Dendritic cell treated with granulocyte-macrophage colony-stimulating factor and Interleukin-4, amounts not matched to agents 40 ng/mL and 50 ng/mL, for 4 days (primary cell): ENCODE results near the gene CCDC102A.

Experiments
- H3K27ac Mint-ChIP-seq: one replicate; pipeline ENCODE4 v1.8.0; 2022; ENCODE audit warnings: mild to moderate bottlenecking, mixed read lengths
- H3K27me3 Mint-ChIP-seq: one replicate; pipeline ENCODE4 v1.8.0; 2022; ENCODE audit warnings: mild to moderate bottlenecking, mixed read lengths
- H3K36me3 Mint-ChIP-seq: one replicate; pipeline ENCODE4 v1.8.0; 2022; ENCODE audit warnings: low read depth, mixed read lengths
- H3K4me1 Mint-ChIP-seq: one replicate; pipeline ENCODE4 v1.8.0; 2022; ENCODE audit warnings: low read depth, mixed read lengths
- H3K4me3 Mint-ChIP-seq: one replicate; pipeline ENCODE4 v1.8.0; 2022; ENCODE audit warnings: mild to moderate bottlenecking, moderate library complexity, mixed read lengths
- H3K9me3 Mint-ChIP-seq: one replicate; pipeline ENCODE4 v1.8.0; 2022; ENCODE audit warnings: mixed read lengths
- intact Hi-C: fragments of 100-400 bp; cut with micrococcal nuclease; formaldehyde crosslinking; loops from one replicate; pipeline ENCODE4 v1.15.0; 2022

Gene CCDC102A

DNA sequence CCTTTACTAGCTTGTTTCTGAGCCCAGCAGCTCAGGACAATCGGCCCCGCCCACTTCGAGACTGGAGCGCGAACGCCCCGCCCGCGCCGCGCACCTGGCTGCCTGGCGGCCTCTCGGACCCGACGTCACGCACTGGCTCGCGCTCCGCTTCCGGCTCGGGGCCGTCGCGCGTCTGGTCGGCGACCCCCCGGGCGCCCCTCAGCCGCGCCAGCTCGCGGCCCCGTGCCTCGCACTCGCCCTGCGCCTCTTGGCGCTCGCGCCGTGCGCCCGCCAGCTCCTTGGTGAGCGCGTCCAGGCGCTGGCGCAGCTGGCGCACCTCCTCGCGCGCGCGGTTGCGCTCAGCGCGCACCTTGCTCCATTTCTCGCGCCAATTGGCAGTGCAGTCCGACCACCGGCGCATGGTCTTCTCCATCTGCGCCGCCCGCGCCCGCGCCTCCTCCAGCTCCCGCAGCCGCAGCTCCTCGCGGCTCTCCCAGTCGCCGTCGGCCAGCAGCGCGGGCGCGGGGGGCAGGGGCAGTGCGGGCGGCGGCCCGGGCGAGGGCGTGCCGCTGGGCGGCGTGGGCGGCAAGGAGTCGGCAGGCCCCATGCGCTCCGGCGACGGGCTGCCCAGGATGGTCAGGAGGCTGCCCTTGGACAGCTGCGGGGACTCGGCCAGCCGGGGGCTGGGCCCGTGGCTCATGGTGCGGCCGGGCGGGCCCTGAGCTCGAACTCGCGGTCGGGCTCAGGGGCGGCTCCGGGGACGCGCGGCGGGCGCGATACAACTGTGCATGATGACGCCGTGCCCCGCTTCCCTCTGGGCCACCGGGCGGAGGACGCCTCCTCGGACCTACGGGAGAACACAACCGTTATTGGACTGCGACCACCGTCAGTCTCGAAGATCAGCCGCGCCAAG is 7.6 kb downstream of the CCDC102A start:
- intact Hi-C loops, result no loop called here
- Mint-ChIP-seq H3K9me3 (no peaks in the 10 kb centered on the region), H3K4me1 (peaks cover 58% of the 10 kb centered on the region), H3K27me3 (peaks cover 87% of the 10 kb centered on the region), H3K4me3 (no peak overlapping the region), H3K36me3 (no peaks in the 10 kb centered on the region), H3K27ac (no peak overlapping the region)

DNA sequence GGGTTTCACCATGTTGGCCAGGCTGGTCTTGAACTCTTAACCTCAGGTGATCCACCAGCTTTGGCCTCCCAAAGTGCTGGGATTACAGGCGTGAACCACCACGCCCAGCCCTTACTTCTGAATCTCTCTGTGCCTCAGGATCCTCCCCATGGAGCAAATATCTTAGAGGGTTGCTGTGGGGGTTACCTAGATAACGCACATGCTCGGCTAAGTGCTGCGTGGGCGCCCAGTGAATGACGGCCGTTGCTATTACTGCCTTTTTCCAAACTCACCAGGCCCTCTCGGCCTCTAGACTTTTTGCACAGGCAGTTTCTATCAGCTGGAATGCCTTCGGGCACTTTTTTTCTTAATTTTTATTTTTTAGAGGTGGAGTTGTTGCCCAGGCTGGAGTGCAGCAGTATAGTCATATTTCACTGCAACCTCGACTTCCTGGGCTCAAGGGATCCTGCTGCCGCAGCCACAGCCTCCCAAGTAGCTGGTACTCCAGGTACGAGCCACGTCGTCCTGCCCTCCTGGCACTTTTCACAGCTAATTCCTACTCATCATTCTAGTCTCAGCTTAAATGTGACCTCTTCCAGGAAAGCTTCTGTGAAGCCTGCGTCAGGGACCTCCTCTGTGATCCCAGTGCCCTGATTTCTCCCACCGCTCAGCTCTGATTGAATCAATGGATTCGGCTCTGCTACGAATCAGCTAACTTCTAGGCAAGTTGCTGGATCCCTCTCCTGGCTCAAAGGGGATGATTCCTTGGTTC is 8.6 kb downstream of the CCDC102A start:
- Mint-ChIP-seq H3K4me3 (no peak overlapping the region), H3K36me3 (no peaks in the 10 kb centered on the region), H3K4me1 (peaks cover 58% of the 10 kb centered on the region), H3K27ac (no peak overlapping the region), H3K9me3 (no peaks in the 10 kb centered on the region), H3K27me3 (peaks cover 87% of the 10 kb centered on the region)
- intact Hi-C loops, result no loop called here

DNA sequence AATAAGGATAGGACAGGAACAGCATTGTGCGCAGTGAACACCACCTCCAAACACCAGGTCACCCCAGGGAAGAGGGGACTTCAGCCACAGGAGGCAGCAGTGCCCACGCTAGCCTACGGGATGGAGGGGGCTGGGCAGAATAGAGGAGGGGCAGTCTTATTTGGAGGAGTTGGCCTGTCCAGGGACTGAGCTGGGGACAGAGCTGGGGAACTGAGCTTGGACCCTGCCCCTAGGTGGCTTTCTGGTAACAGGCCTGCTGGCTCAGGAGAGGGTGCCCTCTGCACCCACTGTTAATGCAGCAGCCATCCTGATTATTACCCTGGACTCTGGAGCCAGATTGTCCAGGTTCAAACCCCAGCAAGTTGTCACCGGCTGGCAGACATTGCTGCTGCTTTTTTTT is 9.3 kb downstream of the CCDC102A start:
- Mint-ChIP-seq H3K27me3 (peaks cover 87% of the 10 kb centered on the region), H3K27ac (no peak overlapping the region), H3K9me3 (no peaks in the 10 kb centered on the region), H3K36me3 (no peaks in the 10 kb centered on the region), H3K4me1 (peaks cover 61% of the 10 kb centered on the region), H3K4me3 (no peak overlapping the region)
- intact Hi-C loops, result no loop called here

DNA sequence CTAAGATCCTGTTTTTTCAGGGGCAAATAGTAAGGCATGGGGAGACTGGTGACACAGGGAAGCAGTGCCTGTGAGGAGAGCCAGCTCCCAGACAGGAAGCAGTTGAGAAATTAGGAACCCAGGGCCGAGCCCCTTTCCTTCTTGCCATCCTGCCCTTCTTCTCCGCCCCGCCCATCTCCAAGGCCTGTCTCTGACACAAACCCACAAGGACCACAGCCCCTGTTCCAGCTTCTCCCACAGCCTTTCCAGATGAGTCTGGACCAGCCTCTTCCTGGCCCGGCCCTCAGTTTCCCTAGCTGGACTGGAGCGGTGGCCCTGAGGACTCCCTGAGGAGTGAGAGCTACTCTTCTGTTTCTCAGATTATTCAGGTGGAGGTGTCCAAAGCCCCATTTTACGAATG is 9.9 kb downstream of the CCDC102A start:
- H3K9me3 Mint-ChIP-seq, result no peaks in the 10 kb centered on the region

DNA sequence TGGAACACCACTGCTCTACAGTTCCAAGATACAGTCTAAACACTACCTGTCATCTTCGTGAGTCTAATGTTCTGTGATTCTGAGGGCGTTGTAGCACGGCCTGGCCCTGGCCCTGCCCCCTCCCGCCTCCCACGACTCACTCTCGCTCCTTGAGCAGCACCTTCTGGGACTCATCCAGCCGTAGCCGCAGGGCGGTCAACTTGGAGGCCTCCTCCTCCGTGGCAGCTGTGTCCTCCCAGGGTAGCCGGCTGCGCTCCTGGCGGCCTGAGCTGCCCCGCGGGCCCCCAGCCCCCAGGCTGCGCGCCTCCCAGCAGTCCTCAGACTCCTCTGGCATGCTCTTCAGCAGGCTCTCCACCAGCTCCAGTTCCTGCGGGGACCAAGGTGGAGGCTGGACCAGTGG is 10.6 kb downstream of the CCDC102A start:
- intact Hi-C loops, result no loop called here
- H3K27me3 Mint-ChIP-seq, result peaks cover 87% of the 10 kb centered on the region
- H3K36me3 Mint-ChIP-seq, result no peaks in the 10 kb centered on the region
- peaks cover 49% of the 10 kb centered on the region for H3K4me1 Mint-ChIP-seq
- H3K9me3 Mint-ChIP-seq, result no peaks in the 10 kb centered on the region
- H3K4me3 Mint-ChIP-seq, result no peak overlapping the region
- no peak overlapping the region for H3K27ac Mint-ChIP-seq

More for the DNA sequence above, 9.9 kb downstream of the CCDC102A start:
- peaks cover 87% of the 10 kb centered on the region for H3K27me3 Mint-ChIP-seq
- no peak overlapping the region for H3K27ac Mint-ChIP-seq
- no peak overlapping the region for H3K4me3 Mint-ChIP-seq
- intact Hi-C loops, result no loop called here
- H3K4me1 Mint-ChIP-seq, result peaks cover 57% of the 10 kb centered on the region
- no peaks in the 10 kb centered on the region for H3K36me3 Mint-ChIP-seq

DNA sequence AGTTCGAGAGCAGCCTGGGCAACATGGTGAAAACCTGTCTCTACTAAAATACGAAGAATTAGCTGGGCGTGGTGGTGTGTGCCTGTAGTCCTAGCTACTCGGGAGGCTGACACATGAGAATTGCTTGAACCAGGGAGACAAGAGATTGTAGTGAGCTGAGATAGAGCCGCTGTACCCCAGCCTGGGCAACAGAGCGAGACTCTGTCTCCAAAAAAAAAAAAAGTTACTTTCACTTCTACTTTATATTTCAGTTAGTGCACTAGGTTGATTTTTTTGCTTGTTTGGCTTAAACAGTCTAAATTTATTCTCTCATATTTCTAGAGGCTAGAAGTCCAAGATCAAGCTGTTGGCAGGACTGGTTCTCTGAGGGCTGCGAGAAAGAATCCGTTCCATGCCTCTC is 13.4 kb downstream of the CCDC102A start:
- H3K4me3 Mint-ChIP-seq, result no peak overlapping the region
- no peak overlapping the region for H3K27ac Mint-ChIP-seq
- H3K4me1 Mint-ChIP-seq, result peaks cover 39% of the 10 kb centered on the region
- H3K9me3 Mint-ChIP-seq, result no peaks in the 10 kb centered on the region
- H3K36me3 Mint-ChIP-seq, result no peaks in the 10 kb centered on the region
- peaks cover 87% of the 10 kb centered on the region for H3K27me3 Mint-ChIP-seq
- intact Hi-C loops, result no loop called here

DNA sequence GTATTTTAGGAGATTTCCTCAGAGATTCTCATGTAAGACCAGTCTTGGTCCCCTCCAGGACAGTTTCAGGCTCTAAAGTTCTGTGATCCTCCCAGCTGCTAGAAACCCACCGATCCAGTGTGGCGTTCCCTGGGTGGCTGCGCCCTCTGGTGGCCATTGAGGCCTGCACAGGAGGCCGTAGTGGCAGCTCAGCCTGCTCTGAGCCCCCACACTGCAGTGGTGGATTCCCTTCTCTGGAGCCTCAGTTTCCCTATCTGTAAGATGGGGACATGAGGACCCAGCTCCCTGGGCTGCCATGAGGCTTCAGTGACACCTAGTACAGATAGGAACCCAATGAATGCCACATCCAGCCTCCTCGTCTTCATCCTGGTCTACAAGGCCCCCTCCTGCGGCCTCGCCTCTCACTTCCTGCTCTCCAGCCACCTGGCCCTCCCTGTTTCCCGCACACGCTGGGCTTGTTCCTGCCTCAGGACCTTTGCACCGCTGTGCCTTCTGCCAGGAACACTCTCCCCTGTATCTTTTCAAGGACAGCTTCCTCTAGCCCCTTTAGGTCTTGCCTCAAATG is 16.5 kb downstream of the CCDC102A start:
- H3K27ac Mint-ChIP-seq, result no peak overlapping the region
- peaks cover 79% of the 10 kb centered on the region for H3K27me3 Mint-ChIP-seq
- H3K36me3 Mint-ChIP-seq, result no peaks in the 10 kb centered on the region
- no peak overlapping the region for H3K4me3 Mint-ChIP-seq
- intact Hi-C loops, result loop anchor here (2.0 to 5.0 kb wide), 2 partner anchors 101 to 218 kb away; no protein-coding TSS in a partner anchor
- H3K9me3 Mint-ChIP-seq, result no peaks in the 10 kb centered on the region
- peaks cover 19% of the 10 kb centered on the region for H3K4me1 Mint-ChIP-seq

DNA sequence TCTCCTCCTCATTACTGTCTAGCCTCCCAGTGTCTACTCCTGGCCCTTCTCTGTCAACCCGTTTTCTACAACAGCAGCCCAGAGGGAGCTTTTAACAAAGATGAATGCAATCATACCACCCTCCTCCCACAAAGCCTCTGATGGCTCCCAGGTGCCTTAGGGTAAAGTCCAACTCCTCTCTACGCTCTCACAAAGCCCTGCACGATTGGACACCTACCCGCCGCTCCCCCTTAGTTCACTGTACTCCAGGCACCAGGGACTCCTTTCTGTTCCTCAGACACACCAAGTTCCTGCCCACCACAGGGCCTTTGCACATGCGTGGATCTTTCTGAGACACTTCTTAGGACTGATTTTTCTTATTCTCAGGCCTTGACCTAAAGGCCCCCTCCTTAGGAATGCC is 17.4 kb downstream of the CCDC102A start:
- no peaks in the 10 kb centered on the region for H3K9me3 Mint-ChIP-seq
- intact Hi-C loops, result loop anchor here (2.0 to 5.0 kb wide), 2 partner anchors 100 to 217 kb away; no protein-coding TSS in a partner anchor
- H3K27me3 Mint-ChIP-seq, result peaks cover 73% of the 10 kb centered on the region
- no peaks in the 10 kb centered on the region for H3K36me3 Mint-ChIP-seq
- no peak overlapping the region for H3K27ac Mint-ChIP-seq
- H3K4me1 Mint-ChIP-seq, result peaks cover 14% of the 10 kb centered on the region
- no peak overlapping the region for H3K4me3 Mint-ChIP-seq

DNA sequence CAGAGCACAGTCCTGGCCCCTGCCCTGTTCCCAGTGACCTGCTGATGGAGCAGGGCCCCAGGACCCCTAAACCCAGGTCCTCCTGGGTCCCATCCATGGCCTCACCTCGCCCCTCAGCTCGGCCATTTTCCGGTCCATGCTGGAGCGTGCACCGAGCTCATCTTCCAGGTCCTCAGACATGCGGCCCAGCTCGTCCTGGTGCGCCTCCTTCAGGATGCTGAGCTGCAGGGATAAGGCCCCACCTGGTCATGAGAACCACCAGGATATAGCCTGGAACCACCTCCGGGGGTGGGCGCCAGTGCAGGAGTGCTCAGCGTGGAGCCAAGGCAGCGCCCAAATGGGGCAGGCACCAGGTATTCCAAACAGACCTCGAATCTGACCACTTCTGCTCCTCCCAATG is 17.9 kb downstream of the CCDC102A start:
- Mint-ChIP-seq H3K9me3 (no peaks in the 10 kb centered on the region), H3K27ac (no peak overlapping the region), H3K36me3 (no peaks in the 10 kb centered on the region), H3K27me3 (peaks cover 71% of the 10 kb centered on the region), H3K4me3 (no peak overlapping the region), H3K4me1 (peaks cover 14% of the 10 kb centered on the region)
- intact Hi-C loops, result loop anchor here (2.0 to 5.0 kb wide), 2 partner anchors 100 to 216 kb away; no protein-coding TSS in a partner anchor

DNA sequence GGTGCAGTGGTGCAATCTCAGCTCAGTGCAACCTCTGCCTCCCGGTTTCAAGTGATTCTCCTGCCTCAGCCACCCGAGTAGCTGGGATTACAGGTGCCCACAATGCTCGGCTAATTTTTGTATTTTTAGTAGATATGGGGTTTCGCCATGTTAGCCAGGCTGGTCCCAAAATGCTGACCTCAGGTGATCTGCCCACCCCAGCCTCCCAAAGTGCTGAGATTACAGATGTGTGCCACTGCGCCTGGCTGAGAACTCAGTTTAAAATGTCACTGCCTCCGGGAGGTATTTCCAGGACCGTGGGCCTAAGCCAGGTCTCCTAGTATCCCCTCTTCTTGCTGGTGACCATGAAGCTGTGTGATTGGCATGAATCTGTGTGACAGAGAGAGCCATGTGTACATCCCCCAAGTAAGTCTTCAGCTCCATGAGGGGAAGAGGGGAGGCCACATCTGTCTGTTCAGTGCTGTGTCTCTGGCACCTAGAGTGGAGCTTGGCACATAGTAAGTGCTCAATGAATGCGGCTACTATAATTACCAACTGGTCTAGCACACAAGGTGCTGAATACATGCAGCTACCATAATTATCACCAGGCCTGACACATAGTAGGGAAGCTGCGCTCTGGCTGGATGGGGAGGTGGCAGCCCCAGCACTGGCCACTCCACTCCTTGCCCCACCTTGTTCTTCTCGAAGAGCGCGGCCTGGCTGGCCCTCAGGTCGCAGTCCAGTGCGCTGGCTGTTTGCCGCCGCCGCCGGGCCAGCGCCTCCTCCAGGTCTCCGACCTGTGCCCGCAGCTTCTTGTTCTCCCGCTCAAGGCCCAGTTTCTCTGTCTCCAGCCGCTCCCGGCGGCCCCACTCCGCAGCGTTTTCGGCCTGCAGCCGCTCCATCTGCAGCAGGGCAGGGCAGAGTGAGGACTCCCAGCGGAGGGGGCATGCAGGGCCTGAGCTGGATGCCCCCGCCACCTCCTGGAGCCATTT is 18.7 kb downstream of the CCDC102A start:
- Mint-ChIP-seq H3K9me3 (no peaks in the 10 kb centered on the region), H3K36me3 (no peaks in the 10 kb centered on the region), H3K4me3 (no peak overlapping the region), H3K27ac (no peak overlapping the region), H3K27me3 (peaks cover 70% of the 10 kb centered on the region), H3K4me1 (peaks cover 7% of the 10 kb centered on the region)
- intact Hi-C loops, result loop anchor here (2.0 to 5.0 kb wide), 2 partner anchors 99 to 215 kb away; no protein-coding TSS in a partner anchor

DNA sequence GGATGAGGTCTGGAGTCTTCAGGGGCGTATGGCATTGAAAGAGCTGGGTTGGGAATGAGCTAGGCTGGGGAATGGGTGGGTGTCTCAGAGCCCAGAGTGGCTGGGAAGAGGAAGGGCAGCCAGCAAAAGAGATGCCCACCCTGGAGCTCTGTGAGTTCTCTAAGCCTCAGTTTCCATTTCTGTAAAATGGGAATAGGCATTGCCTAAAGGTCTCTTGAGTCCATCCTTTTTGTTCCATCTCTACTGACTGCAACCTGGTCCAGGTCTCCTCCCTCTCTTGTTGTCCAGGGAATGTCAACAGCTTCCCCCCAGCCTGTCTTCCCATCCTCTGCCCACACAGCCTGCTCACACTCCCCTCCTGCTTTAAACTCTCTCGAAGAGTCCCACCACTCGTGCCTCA is 19.6 kb downstream of the CCDC102A start:
- H3K4me1 Mint-ChIP-seq, result peaks cover 5% of the 10 kb centered on the region
- H3K36me3 Mint-ChIP-seq, result no peaks in the 10 kb centered on the region
- H3K27ac Mint-ChIP-seq, result no peak overlapping the region
- H3K9me3 Mint-ChIP-seq, result no peaks in the 10 kb centered on the region
- intact Hi-C loops, result loop anchor here (5.0 kb wide), 1 partner anchor 214 kb away; no protein-coding TSS in a partner anchor
- H3K4me3 Mint-ChIP-seq, result no peak overlapping the region
- peaks cover 61% of the 10 kb centered on the region for H3K27me3 Mint-ChIP-seq

DNA sequence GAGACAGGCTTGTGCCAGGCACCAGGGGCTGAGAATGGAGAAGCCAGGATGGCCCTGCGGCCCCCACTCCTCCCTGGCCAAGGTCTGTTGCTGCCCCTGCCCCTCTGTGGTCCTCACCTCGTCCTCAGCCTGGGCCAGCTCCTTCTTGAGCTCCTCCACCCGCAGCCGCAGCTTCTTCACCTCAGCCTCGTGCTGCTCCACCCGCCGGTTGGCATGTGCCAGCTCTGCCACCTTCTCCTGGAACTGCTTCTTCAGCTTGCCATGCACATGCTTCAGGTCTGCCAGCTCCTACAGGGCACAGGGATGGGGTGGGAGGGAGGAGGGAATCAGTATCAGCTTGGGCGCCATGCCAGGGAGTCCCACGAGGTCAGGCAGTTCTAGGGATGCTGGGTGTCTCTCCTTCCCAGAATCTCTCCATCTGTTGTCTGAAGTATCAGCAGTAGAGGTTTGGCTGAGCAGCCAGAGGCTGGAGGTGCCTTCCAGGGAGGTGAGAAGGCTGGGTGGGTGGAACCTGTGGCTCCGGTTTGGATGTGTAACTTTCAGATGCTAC is 20.1 kb downstream of the CCDC102A start:
- H3K36me3 Mint-ChIP-seq, result no peaks in the 10 kb centered on the region

More for the DNA sequence above, 20.1 kb downstream of the CCDC102A start:
- H3K4me1 Mint-ChIP-seq, result peaks cover 5% of the 10 kb centered on the region
- H3K27ac Mint-ChIP-seq, result no peak overlapping the region
- H3K4me3 Mint-ChIP-seq, result no peak overlapping the region
- intact Hi-C loops, result loop anchor here (5.0 kb wide), 1 partner anchor 214 kb away; no protein-coding TSS in a partner anchor
- no peaks in the 10 kb centered on the region for H3K9me3 Mint-ChIP-seq
- H3K27me3 Mint-ChIP-seq, result peaks cover 56% of the 10 kb centered on the region
